ENCODE measurements around the gene LIN37.

- TF ChIP-seq ZNF557 (CRISPR knock-in tag; IDR thresholded peaks at IDR 0.05) (no peak), POLR2AphosphoS5 (IDR thresholded peaks at IDR 0.05; ENCODE audit: low read depth, low read length) (no peak), XBP1 (CRISPR knock-in tag; IDR thresholded peaks at IDR 0.05) (no peak), ZNF124 (CRISPR knock-in tag; IDR thresholded peaks at IDR 0.05) (no peak), HCFC1 (IDR thresholded peaks at IDR 0.05; ENCODE audit: low read depth, low read length) (no peak), FOXK2 (IDR thresholded peaks at IDR 0.05) (no peak)
- TF ChIP-seq, protein P1, sequence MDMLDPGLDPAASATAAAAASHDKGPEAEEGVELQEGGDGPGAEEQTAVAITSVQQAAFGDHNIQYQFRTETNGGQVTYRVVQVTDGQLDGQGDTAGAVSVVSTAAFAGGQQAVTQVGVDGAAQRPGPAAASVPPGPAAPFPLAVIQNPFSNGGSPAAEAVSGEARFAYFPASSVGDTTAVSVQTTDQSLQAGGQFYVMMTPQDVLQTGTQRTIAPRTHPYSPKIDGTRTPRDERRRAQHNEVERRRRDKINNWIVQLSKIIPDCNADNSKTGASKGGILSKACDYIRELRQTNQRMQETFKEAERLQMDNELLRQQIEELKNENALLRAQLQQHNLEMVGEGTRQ (IDR thresholded peaks at IDR 0.05; ENCODE audit: low read depth, low read length), result no peak
- TF ChIP-seq, protein P1 (CRISPR knock-in tag; IDR thresholded peaks at IDR 0.05; ENCODE audit: borderline replicate concordance), result no peak
Measured at GRCh38 chr19:35731353-35731752, 17.0 kb upstream of the LIN37 start.
